HG02852 (cell line): ENCODE results near the gene LYSMD3.
A peak's percentile ranks its signal among the peaks of the same experiment; 100 is the strongest.

Experiments
- ATAC-seq: cut with Tn5 transposase; IDR thresholded peaks from one replicate; pipeline ENCODE4 v1.9.1; 2021; ENCODE audit warnings: mild to moderate bottlenecking, moderate library complexity; ENCODE audit not compliant: unreplicated experiment

The LYSMD3 gene

DNA sequence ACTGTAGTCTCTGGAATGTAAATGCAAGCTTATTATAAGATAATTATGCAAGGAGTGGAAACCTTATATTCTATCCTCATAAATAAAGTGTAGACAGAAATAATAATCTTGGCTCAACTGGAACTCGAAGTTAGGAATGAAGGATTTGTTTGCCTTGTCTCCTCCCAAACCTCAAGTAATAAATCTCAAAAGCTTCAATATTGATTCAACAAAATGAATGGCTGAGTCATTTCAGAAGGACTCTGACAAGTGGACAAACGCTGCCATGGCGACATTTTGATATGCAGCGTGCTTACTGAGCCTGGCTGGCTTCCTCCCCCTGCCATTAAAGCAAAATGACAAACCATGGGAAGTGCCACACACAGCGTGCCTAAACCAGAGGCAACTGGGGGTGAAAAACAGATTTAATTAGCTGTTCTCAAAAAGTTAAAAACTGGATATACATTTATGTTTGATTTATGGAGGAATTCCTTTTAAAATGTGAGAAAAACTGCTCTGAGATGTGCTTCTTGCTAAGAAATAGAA lies 18.7 kb upstream of the LYSMD3 start:
- no peak for ATAC-seq

- ATAC-seq, result no peak
These were observed 17.7 kb upstream of the LYSMD3 start for GRCh38 chr5:90547072-90547536.

- no peak for ATAC-seq
These were observed 16.9 kb upstream of the LYSMD3 start for GRCh38 chr5:90546216-90546837.

DNA sequence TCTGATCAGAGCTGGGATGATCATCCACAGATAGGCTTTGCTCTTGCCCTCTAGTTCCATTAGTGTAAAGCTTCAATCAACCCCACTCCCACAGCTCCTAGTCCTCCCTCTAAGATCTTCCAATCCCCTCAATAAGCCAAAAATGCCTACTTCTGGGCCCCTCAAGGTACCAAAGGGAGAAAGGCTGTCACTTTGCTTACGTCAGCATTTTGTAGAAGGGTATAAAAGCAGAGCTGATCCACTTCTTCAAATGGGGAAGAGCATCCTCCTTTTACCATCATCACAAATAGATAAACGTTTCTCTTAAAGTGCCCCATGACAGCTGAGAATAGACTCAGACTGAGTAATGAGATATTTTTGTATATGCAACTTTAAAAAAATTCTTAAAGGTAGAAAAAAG lies 16.1 kb upstream of the LYSMD3 start:
- ATAC-seq, result no peak

DNA sequence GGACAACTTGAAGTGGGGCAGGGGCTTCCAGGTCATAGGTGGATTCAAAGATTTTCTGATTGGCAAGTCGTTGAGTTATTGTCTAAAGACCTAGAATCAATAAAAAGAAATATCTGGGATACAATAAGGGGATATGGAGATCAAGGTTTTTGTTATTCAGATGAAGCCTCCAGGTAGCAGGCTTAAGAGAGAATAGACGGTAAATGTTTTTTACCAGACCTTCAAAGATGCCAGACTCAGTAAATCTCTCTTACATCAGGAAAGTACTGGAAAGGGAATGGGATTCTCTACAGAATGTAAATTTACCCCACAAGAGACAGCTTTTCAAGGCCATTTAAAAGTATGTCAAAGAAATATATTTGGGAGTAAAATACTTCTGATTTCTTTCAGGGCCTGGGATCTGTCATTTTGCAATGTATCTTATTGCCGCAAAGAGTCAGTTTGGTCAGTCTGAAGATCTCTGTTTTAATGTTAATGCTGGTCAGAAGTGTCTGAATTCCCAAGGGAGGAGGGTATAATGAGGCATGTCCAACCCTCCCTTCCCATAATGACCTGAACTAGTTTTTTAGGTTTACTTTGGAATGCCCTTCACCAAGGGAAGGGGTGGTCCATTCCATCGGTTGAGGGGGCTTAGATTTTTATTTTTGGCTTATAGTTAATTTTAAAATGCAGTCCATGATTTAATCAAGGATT lies 13.6 kb upstream of the LYSMD3 start:
- ATAC-seq, result no peak

GRCh38 chr5:90534922-90535321 lies 5.5 kb upstream of the LYSMD3 start:
- no peak for ATAC-seq

GRCh38 chr5:90533794-90534193 lies 4.4 kb upstream of the LYSMD3 start:
- no peak for ATAC-seq

GRCh38 chr5:90530736-90531487 lies 1.5 kb upstream of the LYSMD3 start:
- no peak for ATAC-seq

- ATAC-seq, result peak; percentile 44
These were observed 724 bp upstream of the LYSMD3 start for GRCh38 chr5:90529939-90530677.

DNA sequence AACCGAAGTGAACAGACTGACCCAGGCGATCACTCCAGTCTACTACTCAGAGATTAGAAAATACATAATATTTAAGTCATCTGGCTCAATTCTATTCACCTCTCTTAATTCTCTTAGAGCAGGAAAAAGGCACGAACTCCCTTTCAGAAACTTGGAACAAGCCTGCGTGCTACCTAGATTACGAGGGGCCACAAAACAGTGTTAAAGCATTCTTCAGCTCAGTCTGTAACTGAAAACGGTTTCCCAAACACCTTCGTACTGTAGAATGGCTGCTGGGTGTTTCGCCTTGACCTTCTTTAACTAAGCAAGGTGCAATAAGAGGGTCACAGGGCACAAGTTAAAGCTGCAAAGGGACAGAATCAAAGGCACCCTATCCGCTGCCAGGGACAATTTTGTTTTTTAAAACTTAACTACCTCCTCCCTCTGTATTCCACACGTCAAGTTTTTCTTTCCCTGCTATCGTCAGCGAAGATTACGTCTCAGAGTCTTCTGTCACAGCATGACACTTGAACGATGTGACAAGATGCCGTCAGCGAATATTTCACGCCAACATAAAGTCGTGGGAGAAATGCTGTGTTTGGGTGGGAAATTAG lies 687 bp downstream of the LYSMD3 start:
- peak; percentile 4 for ATAC-seq

DNA sequence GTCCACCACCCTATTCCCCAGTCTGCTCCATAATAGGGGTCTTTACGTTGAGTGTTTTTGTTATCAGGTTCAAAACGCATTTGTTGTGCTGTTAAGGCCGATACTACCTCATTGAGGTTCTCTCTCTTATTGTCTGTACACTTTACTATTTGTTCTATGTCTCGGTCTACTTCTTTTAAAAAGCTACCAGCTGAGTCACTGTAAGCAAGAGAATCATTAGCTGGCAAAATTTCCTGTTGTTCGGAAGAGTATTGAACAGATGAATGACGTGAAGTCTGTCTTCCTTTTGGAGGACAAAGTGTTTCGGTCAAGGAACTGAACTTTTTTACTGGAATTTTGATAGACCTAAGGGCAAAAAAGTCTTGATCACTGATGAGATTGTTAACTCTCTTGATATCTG lies 10.3 kb downstream of the LYSMD3 start:
- ATAC-seq, result no peak

GRCh38 chr5:90518661-90519060 lies 10.7 kb downstream of the LYSMD3 start:
- ATAC-seq, result no peak

GRCh38 chr5:90514520-90514919 lies 14.9 kb downstream of the LYSMD3 start:
- ATAC-seq, result no peak

DNA sequence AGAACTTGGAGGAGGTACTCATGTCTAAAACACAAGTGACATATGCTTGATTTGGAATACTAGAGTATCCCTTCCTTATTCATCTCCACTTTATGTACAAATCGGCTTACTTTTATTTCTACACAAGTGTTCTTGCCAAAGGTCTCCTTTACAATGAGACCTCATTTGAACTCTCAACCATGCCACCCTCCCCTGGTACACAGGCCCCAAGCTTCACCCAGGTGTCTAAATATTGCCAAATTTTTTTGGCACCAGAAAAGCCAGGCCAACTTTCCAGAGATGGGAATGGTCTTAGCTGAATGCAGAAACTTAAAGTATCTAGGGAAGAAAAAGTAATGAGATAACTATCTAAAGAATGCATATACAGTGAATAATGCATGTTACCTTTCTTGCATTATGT lies 18.9 kb downstream of the LYSMD3 start:
- no peak for ATAC-seq

DNA sequence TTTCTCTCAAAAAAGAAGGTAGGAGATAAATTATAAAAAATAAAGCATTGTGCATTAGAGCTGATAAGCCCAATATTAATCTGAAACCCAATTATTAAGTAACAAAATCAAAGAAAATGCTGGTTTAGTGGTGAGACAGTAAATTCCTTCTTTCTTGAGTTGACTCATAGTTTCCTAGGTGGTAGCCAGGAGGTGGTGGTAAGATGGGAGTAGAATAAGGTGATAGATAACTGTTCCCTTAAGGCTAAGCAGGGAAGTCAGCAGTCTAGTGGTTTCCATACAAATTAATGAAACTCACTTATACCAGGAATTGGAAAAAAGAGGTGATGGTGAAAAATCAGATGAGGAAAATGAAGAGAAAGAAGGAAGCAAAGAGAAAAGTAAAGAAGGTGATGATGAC lies 23.2 kb downstream of the LYSMD3 start:
- no peak for ATAC-seq

DNA sequence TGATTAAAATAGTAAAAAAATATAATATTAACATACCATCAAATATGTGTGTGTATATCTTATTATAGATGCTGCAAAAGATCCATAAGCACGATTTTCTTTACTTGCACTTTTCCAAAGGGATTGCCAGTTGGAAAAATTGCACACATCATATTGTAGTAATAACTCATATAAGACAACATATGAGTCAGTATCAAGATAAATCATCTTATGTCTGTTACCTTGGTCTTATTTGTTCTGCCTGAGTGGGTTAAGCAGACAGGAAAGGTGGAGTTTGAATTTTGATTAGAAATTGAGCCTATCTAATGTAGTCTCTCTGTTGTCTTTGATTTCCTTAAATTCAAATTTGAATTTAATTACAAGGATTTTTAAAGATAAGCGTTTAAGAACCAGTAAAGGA lies 24.6 kb downstream of the LYSMD3 start:
- ATAC-seq, result no peak

- ATAC-seq, result no peak
These were observed 25.8 kb downstream of the LYSMD3 start for GRCh38 chr5:90503596-90503995.

GRCh38 chr5:90495146-90495545 lies 34.2 kb downstream of the LYSMD3 start:
- ATAC-seq, result no peak

DNA sequence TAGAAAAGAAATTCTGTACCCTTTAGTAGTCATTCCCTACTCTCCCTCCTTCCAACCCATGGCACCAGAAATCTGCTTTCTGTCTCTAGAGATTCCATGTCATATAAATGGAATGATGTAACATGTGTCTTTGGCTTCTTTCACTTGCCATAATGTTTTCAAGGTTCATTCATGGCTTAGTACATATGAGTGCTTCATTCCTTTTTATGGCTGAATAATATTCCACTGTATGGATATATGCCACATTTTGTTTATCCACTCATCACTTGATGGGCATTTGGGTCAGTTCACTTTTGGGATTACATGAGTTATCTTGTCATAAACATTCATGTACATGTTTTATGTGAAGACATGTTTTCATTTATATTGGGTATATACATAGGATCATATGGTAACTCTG lies 35.3 kb downstream of the LYSMD3 start:
- ATAC-seq, result no peak

- ATAC-seq, result no peak
These were observed 40.6 kb downstream of the LYSMD3 start for GRCh38 chr5:90488791-90489190.

GRCh38 chr5:90484540-90484939 lies 44.8 kb downstream of the LYSMD3 start:
- no peak for ATAC-seq
